PC-3 (cell line): ENCODE results near the gene IGF2BP2. TPM values are rescaled to one million over a fixed set of nuclear protein-coding genes. Genes with fewer than 3 reads are reported as not detected.

Source experiments
- ATAC-seq: fragments of 200-7000 bp; cut with Tn5 transposase; 2 replicates; pipeline ENCODE4 v1.9.1; 2020; ENCODE audit warnings: mild to moderate bottlenecking, moderate library complexity
- BruUV-seq: library from RNA; stranded (reverse); fragments of 400-500 nt; replicated peaks from 2 replicates; lab custom pipeline; 2021; lab: Mats Ljungman, UMichigan
- CTCF ChIA-PET: fragments of 300-600 bp; sonication (Branson Sonifier 250); formaldehyde crosslinking; loops from one replicate; lab custom pipeline; 2022; ENCODE audit warnings: antibody characterized with exemption; lab: Charles Lee
- POLR2A ChIA-PET: fragments of 300-600 bp; sonication (Branson Sonifier 250); formaldehyde crosslinking; loops from one replicate; lab custom pipeline; 2022; ENCODE audit warnings: antibody characterized with exemption; ENCODE audit not compliant: unreplicated experiment; lab: Charles Lee
- DNase-seq: peaks from one replicate; pipeline ENCODE4 v3.0.0-alpha.2; 2015
- H2AFZ ChIP-seq: fragments of 300-600 bp; sonication (generic); 2 replicates; pipeline ENCODE4 v1.6.0; 2016; ENCODE audit warnings: antibody characterized with exemption, low read length
- H3F3A ChIP-seq: fragments of 300-600 bp; sonication (generic); one replicate; pipeline ENCODE4 v1.6.0; 2017; ENCODE audit warnings: antibody characterized with exemption, low read length, control low read depth, mild to moderate bottlenecking; ENCODE audit not compliant: unreplicated experiment
- H3K27ac ChIP-seq: fragments of 300-600 bp; sonication (generic); 2 replicates; pipeline ENCODE4 v1.5.1; 2016; ENCODE audit warnings: mild to moderate bottlenecking, low read length
- H3K27me3 ChIP-seq: fragments of 300-600 bp; sonication (generic); 2 replicates; pipeline ENCODE4 v1.6.1; 2016; ENCODE audit warnings: low read length, mixed read lengths
- H3K36me3 ChIP-seq: fragments of 300-600 bp; sonication (generic); 2 replicates; pipeline ENCODE4 v1.6.1; 2016; ENCODE audit warnings: low read depth, mixed run types, low read length, mixed read lengths
- H3K4me1 ChIP-seq: fragments of 300-600 bp; sonication (generic); 2 replicates; pipeline ENCODE4 v1.5.1; 2016; ENCODE audit warnings: low read length; ENCODE audit not compliant: insufficient read depth
- H3K4me2 ChIP-seq: fragments of 300-600 bp; sonication (generic); 2 replicates; pipeline ENCODE4 v1.6.0; 2016; ENCODE audit warnings: low read length
- H3K4me3 ChIP-seq: fragments of 300-600 bp; sonication (generic); 2 replicates; pipeline ENCODE4 v1.5.1; 2016; ENCODE audit warnings: mild to moderate bottlenecking, low read length, mixed read lengths
- H3K79me2 ChIP-seq: fragments of 300-600 bp; sonication (generic); 2 replicates; pipeline ENCODE4 v1.6.1; 2017; ENCODE audit warnings: low read length, mixed read lengths
- H3K9ac ChIP-seq: fragments of 300-600 bp; sonication (generic); 2 replicates; pipeline ENCODE4 v1.6.0; 2016; ENCODE audit warnings: mild to moderate bottlenecking, low read length
- H3K9me2 ChIP-seq: fragments of 300-600 bp; sonication (generic); replicated peaks from 2 replicates; pipeline ENCODE4 v1.6.1; 2016; ENCODE audit warnings: mixed run types, low read length, mixed read lengths
- H3K9me3 ChIP-seq: fragments of 300-600 bp; sonication (generic); 2 replicates; pipeline ENCODE4 v1.6.1; 2016; ENCODE audit warnings: low read length, mixed read lengths
- H4K20me1 ChIP-seq: fragments of 300-600 bp; sonication (generic); 2 replicates; pipeline ENCODE4 v1.6.1; 2016; ENCODE audit warnings: low read length, mixed read lengths
- EZH2 ChIP-seq: fragments of 300-600 bp; sonication (generic); IDR thresholded peaks from one replicate; pipeline ENCODE4 v1.6.1; 2017; ENCODE audit warnings: antibody characterized with exemption, mild to moderate bottlenecking, low read length; ENCODE audit not compliant: unreplicated experiment
- EZH2phosphoT487 ChIP-seq: fragments of 300-600 bp; sonication (generic); IDR thresholded peaks from 2 replicates; pipeline ENCODE4 v1.6.1; 2018; ENCODE audit warnings: mild to moderate bottlenecking, antibody characterized with exemption, low read length, borderline replicate concordance
- intact Hi-C: fragments of 100-400 bp; cut with micrococcal nuclease; formaldehyde crosslinking; loops from 2 replicates; pipeline ENCODE4 v1.9.0; 2023
- total RNA-seq: library from RNA; depleted of rRNA; stranded (reverse); fragments of >200 nt; gene quantifications from 2 replicates; pipeline ENCODE4 v1.2.3, GENCODE V29; 2014
- TF ChIP-seq, protein P1 (sequence below): fragments of 300-600 bp; sonication (generic); conservative IDR thresholded peaks from 2 replicates; pipeline ENCODE4 v1.5.1; 2017; ENCODE audit warnings: antibody characterized with exemption, low read depth, mild to moderate bottlenecking, low read length

The IGF2BP2 gene
- total RNA-seq, 1 experiment from 2014 or later: 81.2 TPM

DNA sequence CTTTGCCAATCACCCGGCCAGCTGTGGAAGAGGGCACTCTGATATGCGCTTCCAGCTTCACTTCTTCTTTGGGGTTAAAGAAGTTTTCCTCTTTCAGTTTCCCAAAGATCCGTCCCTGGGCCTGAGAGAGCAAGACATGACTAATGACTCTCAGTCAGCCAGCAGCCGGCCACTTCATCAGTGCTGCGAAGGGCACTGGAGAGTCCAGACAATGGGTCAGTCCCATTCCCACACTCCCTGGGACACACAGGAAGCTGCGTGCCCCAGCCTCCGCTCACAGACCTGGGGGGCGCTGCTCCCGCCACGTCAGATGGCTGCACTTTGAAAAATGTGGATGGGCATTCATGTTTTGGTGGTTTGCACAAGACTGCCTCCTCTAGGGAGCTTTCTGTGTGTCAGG, 175.4 kb downstream of the IGF2BP2 start:
- Histone ChIP-seq H2AFZ (no peak overlapping the region), H3K79me2 (no peaks in the 10 kb centered on the region), H3K4me1 (no peaks in the 10 kb centered on the region), H3F3A (no peaks in the 10 kb centered on the region), H3K9ac (no peak overlapping the region), H3K27me3 (no peaks in the 10 kb centered on the region), H3K9me2 (no peaks in the 10 kb centered on the region), H3K27ac (no peak overlapping the region), H3K4me3 (no peak overlapping the region), H3K4me2 (no peak overlapping the region), H3K9me3 (no peaks in the 10 kb centered on the region), H4K20me1 (no peaks in the 10 kb centered on the region), H3K36me3 (peaks cover 28% of the 10 kb centered on the region)
- intact Hi-C loops: no loop called here
- TF ChIP-seq, protein P1, sequence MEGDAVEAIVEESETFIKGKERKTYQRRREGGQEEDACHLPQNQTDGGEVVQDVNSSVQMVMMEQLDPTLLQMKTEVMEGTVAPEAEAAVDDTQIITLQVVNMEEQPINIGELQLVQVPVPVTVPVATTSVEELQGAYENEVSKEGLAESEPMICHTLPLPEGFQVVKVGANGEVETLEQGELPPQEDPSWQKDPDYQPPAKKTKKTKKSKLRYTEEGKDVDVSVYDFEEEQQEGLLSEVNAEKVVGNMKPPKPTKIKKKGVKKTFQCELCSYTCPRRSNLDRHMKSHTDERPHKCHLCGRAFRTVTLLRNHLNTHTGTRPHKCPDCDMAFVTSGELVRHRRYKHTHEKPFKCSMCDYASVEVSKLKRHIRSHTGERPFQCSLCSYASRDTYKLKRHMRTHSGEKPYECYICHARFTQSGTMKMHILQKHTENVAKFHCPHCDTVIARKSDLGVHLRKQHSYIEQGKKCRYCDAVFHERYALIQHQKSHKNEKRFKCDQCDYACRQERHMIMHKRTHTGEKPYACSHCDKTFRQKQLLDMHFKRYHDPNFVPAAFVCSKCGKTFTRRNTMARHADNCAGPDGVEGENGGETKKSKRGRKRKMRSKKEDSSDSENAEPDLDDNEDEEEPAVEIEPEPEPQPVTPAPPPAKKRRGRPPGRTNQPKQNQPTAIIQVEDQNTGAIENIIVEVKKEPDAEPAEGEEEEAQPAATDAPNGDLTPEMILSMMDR: no peak
- TF ChIP-seq EZH2phosphoT487 (no peak), EZH2 (no peak)
- no TSS peak for BruUV-seq
- no peak for ATAC-seq
- no peak for DNase-seq
- CTCF ChIA-PET: interaction anchor here (0.6 kb wide), 1 partner anchor 63 kb away, joined by 4 read pairs; the partner anchor contains the start of gene SENP2
- POLR2A ChIA-PET: no interaction called here

DNA sequence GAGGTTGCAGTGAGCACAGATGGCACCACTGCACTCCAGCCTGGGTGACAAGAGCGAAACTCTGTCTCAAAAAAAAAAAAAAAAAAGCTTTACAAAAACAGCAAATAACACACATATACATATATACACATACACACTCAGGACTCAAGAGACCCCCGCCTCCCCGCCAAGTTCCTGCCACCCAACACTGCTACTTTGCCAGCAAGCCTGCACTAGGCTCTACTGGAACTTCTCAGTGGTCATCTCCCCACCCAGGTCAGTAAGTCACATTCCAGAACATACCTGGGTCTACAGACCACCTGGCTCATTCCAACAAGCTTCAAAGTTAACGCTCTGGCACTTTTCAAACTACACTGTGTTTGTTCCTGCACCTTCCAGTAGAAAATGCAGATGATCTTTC, 176.4 kb downstream of the IGF2BP2 start:
- Histone ChIP-seq H3K9me2 (no peaks in the 10 kb centered on the region), H3K4me1 (peaks cover 1% of the 10 kb centered on the region; the same call in 1 of the 2 replicates), H2AFZ (no peak overlapping the region), H3K27me3 (no peaks in the 10 kb centered on the region), H3K9ac (no peak overlapping the region), H3K79me2 (no peaks in the 10 kb centered on the region), H3K4me2 (no peak overlapping the region), H3K27ac (no peak overlapping the region), H3K4me3 (no peak overlapping the region), H3F3A (no peaks in the 10 kb centered on the region), H3K9me3 (no peaks in the 10 kb centered on the region), H3K36me3 (peaks cover 20% of the 10 kb centered on the region; the same call in 1 of the 2 replicates), H4K20me1 (no peaks in the 10 kb centered on the region)
- CTCF ChIA-PET: interaction anchor here (0.6 kb wide), 2 partner anchors 15 to 18 kb away, joined by 3 read pairs; no protein-coding TSS in a partner anchor
- ATAC-seq: no peak
- TF ChIP-seq EZH2phosphoT487 (no peak), EZH2 (no peak)
- TF ChIP-seq, protein P1: no peak
- no TSS peak for BruUV-seq
- intact Hi-C loops: no loop called here
- no peak for DNase-seq
- POLR2A ChIA-PET: no interaction called here

DNA sequence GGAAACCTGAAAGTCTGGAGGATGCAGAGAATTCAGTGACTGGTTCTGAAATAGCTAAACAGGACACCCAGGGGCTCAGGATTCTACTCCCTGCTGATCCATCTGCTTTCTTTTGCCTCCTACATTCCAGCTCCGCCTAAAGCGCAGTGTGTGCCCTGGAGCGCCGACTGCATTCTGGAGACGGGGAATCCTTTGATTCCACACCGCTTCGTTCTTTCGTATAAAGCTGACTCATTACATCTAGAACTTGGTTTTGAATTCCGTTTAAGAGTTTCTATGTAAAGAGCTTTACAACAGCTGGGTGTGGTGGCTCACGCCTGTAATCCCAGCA, 177.0 kb downstream of the IGF2BP2 start:
- Histone ChIP-seq H4K20me1 (no peaks in the 10 kb centered on the region), H3K79me2 (no peaks in the 10 kb centered on the region), H3F3A (no peaks in the 10 kb centered on the region), H3K4me1 (peaks cover 7% of the 10 kb centered on the region; the same call in 1 of the 2 replicates), H2AFZ (no peak overlapping the region), H3K27me3 (no peaks in the 10 kb centered on the region), H3K9ac (no peak overlapping the region), H3K4me2 (no peak overlapping the region), H3K9me3 (no peaks in the 10 kb centered on the region), H3K4me3 (no peak overlapping the region), H3K36me3 (peaks cover 20% of the 10 kb centered on the region; the same call in 1 of the 2 replicates), H3K9me2 (no peaks in the 10 kb centered on the region), H3K27ac (no peak overlapping the region)
- no peak for DNase-seq
- ATAC-seq: no peak
- ChIA-PET POLR2A (no interaction called here), CTCF (interaction anchor here (0.6 kb wide), 1 partner anchor 15 kb away, joined by 3 read pairs; no protein-coding TSS in a partner anchor)
- BruUV-seq: no TSS peak
- TF ChIP-seq EZH2 (no peak), EZH2phosphoT487 (no peak)
- TF ChIP-seq, protein P1: no peak
- intact Hi-C loops: no loop called here
